ENCODE measurements around the gene EXOC6.
A peak's percentile ranks its signal among the peaks of the same experiment; 100 is the strongest.

EXOC6 gene

GRCh38 chr10:92873029-92873428 is 24.7 kb downstream of the EXOC6 start (continued):
- no peak for TF ChIP-seq BCL6B (tag by site-specific recombination; IDR thresholded peaks at IDR 0.05)
- TF ChIP-seq ZNF324 (tag by site-specific recombination; IDR thresholded peaks at IDR 0.05), result no peak
- no peak for TF ChIP-seq ZSCAN30 (tag by site-specific recombination; IDR thresholded peaks at IDR 0.05)
- TF ChIP-seq FEZF1 (tag by site-specific recombination; IDR thresholded peaks at IDR 0.05), result no peak
- no peak for TF ChIP-seq BCL11A (tag by site-specific recombination; IDR thresholded peaks at IDR 0.05; ENCODE audit: low read depth)

- TF ChIP-seq ZNF488 (tag by site-specific recombination; IDR thresholded peaks at IDR 0.05) (no peak), ZNF23 (tag by site-specific recombination; IDR thresholded peaks at IDR 0.05; ENCODE audit: borderline replicate concordance) (no peak), ZBTB48 (tag by site-specific recombination; IDR thresholded peaks at IDR 0.05) (peak; percentile 65), PRDM1 (tag by site-specific recombination; IDR thresholded peaks at IDR 0.05) (peak; percentile 88), ZNF571 (tag by site-specific recombination; IDR thresholded peaks at IDR 0.05) (no peak), ZNF366 (tag by site-specific recombination; conservative IDR thresholded peaks at IDR 0.05) (0 out of 2 replicates have a peak, but pooled peaks have one; percentile 12), GLIS2 (tag by site-specific recombination; IDR thresholded peaks at IDR 0.05) (no peak), ZNF785 (tag by site-specific recombination; IDR thresholded peaks at IDR 0.05) (no peak)
- POLR2A ChIA-PET, result interaction anchor here (1.5 kb wide), 1 partner anchor 29 kb away, joined by 5 read pairs; the partner anchor contains the start of gene EXOC6
- H3K27ac ChIP-seq (ENCODE audit: extremely low read depth, low read depth, low read length), result no peak overlapping the region
These were observed 28.3 kb downstream of the EXOC6 start for GRCh38 chr10:92876509-92877036.

GRCh38 chr10:92880233-92880861 is 32.0 kb downstream of the EXOC6 start:
- no peaks in the 10 kb centered on the region for H3K9me3 ChIP-seq (ENCODE audit: control insufficient read depth, insufficient read depth, low read depth, low read length)
- no peaks in the 10 kb centered on the region for H3K36me3 ChIP-seq (ENCODE audit: control insufficient read depth in 2 of 2, insufficient read depth in 1 of 2, low read length in 2 of 2)
- no peak overlapping the region for H3K4me3 ChIP-seq (ENCODE audit: low read depth, low read length)
- POLR2A ChIA-PET, result no interaction called here
- CTCF ChIA-PET, result interaction anchor here (0.5 to 1.9 kb wide), 14 partner anchors 8 to 554 kb away, joined by 3 to 14 read pairs (median 4); no protein-coding TSS in a partner anchor
- no peaks in the 10 kb centered on the region for H3K4me1 ChIP-seq (ENCODE audit: control insufficient read depth, insufficient read depth, low read length)
- H3K27ac ChIP-seq (ENCODE audit: extremely low read depth, low read depth, low read length), result no peak overlapping the region
- TF ChIP-seq IKZF3 (tag by site-specific recombination; IDR thresholded peaks at IDR 0.05) (peak; percentile 82), ZNF214 (tag by site-specific recombination; IDR thresholded peaks at IDR 0.05; ENCODE audit: borderline replicate concordance) (no peak), ZNF654 (tag by site-specific recombination; IDR thresholded peaks at IDR 0.05; ENCODE audit: low read depth) (peak; percentile 62)

More at GRCh38 chr10:92876509-92877036, 28.3 kb downstream of the EXOC6 start:
- H3K4me1 ChIP-seq (ENCODE audit: control insufficient read depth, insufficient read depth, low read length), result no peaks in the 10 kb centered on the region
- H3K9me3 ChIP-seq (ENCODE audit: control insufficient read depth, insufficient read depth, low read depth, low read length), result no peaks in the 10 kb centered on the region
- H3K4me3 ChIP-seq (ENCODE audit: low read depth, low read length), result no peak overlapping the region
- CTCF ChIA-PET, result interaction anchor here (0.7 to 2.0 kb wide), 8 partner anchors 8 to 435 kb away, joined by 3 to 7 read pairs (median 4); no protein-coding TSS in a partner anchor
- H3K36me3 ChIP-seq (ENCODE audit: control insufficient read depth in 2 of 2, insufficient read depth in 1 of 2, low read length in 2 of 2), result no peaks in the 10 kb centered on the region; a peak in 1 of 3 replicates

- Histone ChIP-seq H3K4me3 (ENCODE audit: low read depth, low read length) (no peak overlapping the region), H3K36me3 (ENCODE audit: control insufficient read depth in 2 of 2, insufficient read depth in 1 of 2, low read length in 2 of 2) (no peaks in the 10 kb centered on the region), H3K4me1 (ENCODE audit: control insufficient read depth, insufficient read depth, low read length) (no peaks in the 10 kb centered on the region), H3K9me3 (ENCODE audit: control insufficient read depth, insufficient read depth, low read depth, low read length) (no peaks in the 10 kb centered on the region), H3K27ac (ENCODE audit: extremely low read depth, low read depth, low read length) (no peak overlapping the region)
- POLR2A ChIA-PET, result no interaction called here
- CTCF ChIA-PET, result interaction anchor here (0.6 to 1.9 kb wide), 13 partner anchors 8 to 554 kb away, joined by 3 to 14 read pairs (median 4); no protein-coding TSS in a partner anchor
- TF ChIP-seq ZBTB44 (tag by site-specific recombination; IDR thresholded peaks at IDR 0.05), result no peak
- no peak for TF ChIP-seq ZNF561 (tag by site-specific recombination; IDR thresholded peaks at IDR 0.05; ENCODE audit: borderline replicate concordance)
- TF ChIP-seq MZF1 (tag by site-specific recombination; IDR thresholded peaks at IDR 0.05; ENCODE audit: borderline replicate concordance), result no peak
- no peak for TF ChIP-seq ZNF560 (tag by site-specific recombination; IDR thresholded peaks at IDR 0.05; ENCODE audit: borderline replicate concordance)
- TF ChIP-seq ZNF37A (tag by site-specific recombination; IDR thresholded peaks at IDR 0.05), result no peak
- TF ChIP-seq GLIS1 (tag by site-specific recombination; IDR thresholded peaks at IDR 0.05), result no peak
- no peak for TF ChIP-seq ZNF785 (tag by site-specific recombination; IDR thresholded peaks at IDR 0.05)
- TF ChIP-seq BCL6B (tag by site-specific recombination; IDR thresholded peaks at IDR 0.05), result no peak
- TF ChIP-seq SCRT1 (tag by site-specific recombination; IDR thresholded peaks at IDR 0.05; ENCODE audit: borderline replicate concordance), result no peak
- no peak for TF ChIP-seq ZNF16 (tag by site-specific recombination; IDR thresholded peaks at IDR 0.05; ENCODE audit: low read depth)
- no peak for TF ChIP-seq ZNF155 (tag by site-specific recombination; IDR thresholded peaks at IDR 0.05)
These were observed 32.6 kb downstream of the EXOC6 start for GRCh38 chr10:92880917-92881316.

All from HEK293 (cell line).